Hematopoietic multipotent progenitor cell treated with erythropoietin and hydrocortisone succinate and interleukin-3 and kit ligand, for 8 days (in vitro differentiated cells): ENCODE measurements around the gene ATP5F1D.

Experiments used
- DNase-seq: peaks from one replicate; pipeline ENCODE4 v3.0.0-alpha.2; 2015

The ATP5F1D gene

GRCh38 chr19:1283917-1284292 is 42.4 kb downstream of the ATP5F1D start:
- no peak for DNase-seq

DNA sequence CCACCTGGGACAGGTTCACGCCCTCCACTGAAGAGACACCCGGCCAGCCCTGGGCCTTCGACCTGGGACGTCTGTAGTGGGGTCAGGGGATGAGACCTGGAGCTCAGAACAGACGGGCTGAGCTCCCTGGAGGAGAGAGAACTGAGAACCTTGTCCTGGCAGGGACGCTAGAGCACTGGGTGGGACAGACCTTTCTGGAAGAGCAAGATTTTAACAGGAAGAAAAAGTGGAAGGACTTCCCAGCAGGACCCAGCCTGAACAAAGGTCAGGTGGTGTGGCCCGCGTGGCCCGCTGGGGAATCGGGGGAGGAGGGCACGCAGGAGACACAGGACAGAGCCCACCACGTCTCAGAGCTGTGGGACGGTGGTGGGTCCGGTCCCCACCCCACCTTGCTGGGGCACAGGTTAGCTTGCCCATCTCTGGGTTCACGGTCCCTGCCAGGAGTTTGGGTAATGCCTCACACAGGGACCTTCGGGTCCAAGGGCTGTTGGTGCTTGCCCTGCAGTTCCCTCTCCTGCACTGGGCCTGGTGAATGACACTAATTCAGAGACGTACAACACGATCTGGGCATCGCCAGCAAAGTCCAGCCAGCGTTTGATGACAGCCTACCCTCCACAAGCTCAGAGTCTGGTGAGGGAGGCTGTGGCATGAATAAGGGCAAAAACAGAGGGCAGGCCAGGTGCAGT is 42.9 kb downstream of the ATP5F1D start:
- DNase-seq = no peak

DNA sequence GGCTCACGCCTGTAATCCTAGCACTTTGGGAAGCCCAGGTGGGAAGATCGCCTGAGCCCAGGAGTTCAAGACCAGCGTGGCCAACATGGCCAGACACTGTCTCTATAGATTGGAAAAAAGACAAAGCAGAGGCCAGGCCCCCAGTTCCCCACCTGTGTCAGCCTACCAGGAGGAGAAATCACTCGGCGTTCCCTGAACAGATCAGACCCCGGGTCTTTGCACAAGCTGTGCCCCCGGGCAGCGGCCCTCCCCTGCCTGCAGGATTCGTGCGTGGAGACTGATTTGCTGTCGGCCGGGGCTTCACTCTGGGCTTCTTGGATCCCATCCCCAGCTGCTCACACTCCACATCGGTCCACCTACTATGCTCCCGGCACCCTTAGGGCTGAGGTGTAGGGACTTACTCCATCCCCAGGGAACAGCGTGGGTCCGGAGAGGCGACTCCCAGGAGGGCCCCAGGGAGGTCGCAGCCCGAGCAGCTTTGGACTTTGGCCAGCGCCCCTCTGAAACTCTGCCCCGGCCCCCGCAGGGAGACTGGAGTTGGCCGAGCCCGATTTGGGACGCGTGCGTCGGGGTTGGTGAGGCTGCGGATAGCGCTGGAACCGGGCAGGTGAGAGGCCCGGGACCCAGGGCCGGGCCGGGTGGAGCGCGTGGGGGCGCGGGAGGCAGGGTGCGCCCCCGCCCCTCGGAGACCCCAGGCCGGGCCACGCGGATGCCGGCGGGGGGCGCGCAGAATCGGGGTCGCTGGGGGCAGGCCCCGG is 43.6 kb downstream of the ATP5F1D start:
- DNase-seq = no peak

DNA sequence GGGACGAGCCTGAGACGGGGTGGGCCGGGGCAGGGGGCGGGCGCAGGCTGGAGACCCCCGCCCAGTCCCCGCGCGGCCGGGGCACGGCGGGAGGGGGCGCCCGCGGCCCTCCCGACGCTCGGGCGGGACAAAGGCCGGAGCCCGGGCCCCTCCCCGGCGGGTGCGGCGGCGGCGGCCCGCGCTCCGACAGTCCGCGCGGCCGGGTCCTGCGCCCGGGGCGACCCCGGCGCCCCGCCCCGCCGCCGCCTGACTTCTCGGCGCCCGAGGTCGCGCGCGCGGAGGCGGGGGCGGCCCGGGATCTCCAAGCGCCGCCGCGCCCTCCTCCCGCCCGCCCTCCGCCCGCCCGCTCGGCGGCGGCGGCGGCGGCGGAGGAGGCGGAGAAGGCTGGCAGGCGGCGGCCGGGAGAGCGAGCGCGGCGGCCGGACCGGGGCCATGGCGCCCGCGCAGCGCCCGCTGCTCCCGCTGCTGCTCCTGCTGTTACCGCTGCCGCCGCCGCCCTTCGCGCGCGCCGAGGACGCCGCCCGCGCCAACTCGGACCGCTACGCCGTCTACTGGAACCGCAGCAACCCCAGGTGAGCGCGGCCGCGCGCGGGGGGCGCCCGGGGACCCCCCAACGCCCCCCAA is 44.3 kb downstream of the ATP5F1D start, which contains the start of gene EFNA2:
Gene EFNA2 (plus strand): TSS at position 137 of the 624 bp plus-strand sequence. CDS start 296 bp downstream, at position 433.
- DNase-seq = no peak

DNA sequence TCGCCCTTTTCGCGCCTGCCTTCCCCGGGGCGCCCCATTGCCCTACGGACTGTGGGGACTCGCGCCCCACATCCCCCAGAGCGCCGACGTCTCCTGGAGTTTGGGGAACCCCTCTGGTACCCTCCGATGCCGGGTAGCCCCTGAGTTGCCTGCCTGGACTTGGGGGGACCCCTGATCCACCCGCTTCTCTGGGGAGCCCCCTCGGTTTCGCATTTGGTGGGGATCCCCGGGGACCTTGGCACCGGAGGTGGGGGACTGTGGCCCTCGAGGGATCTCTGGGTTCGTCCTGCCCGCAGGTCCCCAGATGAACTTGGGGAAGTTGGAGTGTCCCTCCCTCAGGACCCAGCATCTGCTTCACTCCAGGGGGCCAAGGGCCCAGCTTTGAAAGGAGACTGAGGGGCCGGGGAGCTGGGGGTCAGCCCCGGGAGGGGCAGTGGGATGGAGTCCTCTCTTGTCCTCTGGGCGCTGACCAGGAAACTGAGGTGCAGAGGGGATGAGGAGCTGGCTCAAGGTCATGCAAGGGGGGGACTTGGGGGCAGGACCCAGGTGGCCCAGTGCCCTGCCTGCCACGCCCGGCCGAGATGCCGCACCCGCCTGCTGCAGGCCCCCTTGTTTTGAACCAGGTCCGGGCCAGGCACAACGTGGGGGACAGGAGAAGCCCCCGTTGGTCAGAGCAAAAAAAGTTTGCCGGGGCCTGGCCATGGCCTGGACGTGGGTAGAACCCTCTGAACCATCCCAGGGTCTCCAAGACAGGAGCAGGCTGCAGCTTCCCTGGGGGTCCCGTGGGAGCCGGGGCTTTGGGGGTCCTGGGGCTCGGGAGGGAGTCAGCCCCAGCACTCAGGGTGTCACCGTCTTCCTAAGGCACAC is 45.2 kb downstream of the ATP5F1D start:
- DNase-seq = no peak

DNA sequence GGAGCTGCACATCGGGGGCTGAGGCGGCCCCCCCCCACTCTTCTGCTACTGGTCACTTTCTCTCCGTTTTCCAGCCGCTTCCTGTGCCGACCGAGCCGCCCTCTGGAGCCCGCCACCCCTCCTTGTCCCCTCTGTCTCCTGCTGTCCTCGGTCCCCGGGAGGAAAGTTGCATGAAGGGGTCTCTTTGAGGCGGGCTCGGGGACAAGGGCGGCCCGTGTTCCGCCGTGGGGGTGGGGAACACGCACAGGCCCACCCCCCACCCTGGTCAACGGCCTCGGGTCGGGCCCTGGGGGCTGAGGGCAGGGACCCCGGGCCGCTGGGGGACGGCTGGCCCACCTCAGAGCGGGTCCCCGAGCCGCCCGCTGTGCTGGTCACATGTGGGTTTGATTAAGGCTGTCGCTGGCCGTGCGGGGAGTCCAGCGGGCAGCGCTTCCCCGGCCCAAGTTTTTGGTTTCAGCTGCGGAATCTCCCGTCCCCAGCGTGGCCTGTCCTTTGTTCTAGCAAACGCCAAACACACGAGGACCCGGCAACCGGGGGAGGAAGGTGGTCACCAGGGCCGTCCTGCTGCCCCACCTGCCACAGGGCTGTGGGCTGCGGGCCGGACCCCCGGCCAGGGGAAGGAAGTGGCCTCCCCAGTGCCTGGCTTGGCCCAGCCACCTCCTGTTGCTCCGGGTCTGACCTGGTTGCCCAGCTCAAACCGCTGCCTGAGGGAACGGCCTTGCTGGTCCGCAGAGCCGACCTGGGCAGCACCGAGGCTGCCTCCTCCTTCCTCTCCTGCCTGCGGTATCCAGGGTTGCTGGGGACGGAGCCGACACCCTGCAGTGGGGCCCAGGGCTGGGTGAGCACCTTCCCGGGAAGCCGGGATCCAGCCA is 46.0 kb downstream of the ATP5F1D start:
- DNase-seq = no peak

GRCh38 chr19:1288226-1288612 is 46.7 kb downstream of the ATP5F1D start:
- no peak for DNase-seq

- DNase-seq = no peak
These were observed 47.5 kb downstream of the ATP5F1D start for GRCh38 chr19:1288833-1289685.

- DNase-seq = no peak
These were observed 48.1 kb downstream of the ATP5F1D start for GRCh38 chr19:1289686-1290025.

GRCh38 chr19:1290196-1290702 is 48.7 kb downstream of the ATP5F1D start:
- DNase-seq = no peak

DNA sequence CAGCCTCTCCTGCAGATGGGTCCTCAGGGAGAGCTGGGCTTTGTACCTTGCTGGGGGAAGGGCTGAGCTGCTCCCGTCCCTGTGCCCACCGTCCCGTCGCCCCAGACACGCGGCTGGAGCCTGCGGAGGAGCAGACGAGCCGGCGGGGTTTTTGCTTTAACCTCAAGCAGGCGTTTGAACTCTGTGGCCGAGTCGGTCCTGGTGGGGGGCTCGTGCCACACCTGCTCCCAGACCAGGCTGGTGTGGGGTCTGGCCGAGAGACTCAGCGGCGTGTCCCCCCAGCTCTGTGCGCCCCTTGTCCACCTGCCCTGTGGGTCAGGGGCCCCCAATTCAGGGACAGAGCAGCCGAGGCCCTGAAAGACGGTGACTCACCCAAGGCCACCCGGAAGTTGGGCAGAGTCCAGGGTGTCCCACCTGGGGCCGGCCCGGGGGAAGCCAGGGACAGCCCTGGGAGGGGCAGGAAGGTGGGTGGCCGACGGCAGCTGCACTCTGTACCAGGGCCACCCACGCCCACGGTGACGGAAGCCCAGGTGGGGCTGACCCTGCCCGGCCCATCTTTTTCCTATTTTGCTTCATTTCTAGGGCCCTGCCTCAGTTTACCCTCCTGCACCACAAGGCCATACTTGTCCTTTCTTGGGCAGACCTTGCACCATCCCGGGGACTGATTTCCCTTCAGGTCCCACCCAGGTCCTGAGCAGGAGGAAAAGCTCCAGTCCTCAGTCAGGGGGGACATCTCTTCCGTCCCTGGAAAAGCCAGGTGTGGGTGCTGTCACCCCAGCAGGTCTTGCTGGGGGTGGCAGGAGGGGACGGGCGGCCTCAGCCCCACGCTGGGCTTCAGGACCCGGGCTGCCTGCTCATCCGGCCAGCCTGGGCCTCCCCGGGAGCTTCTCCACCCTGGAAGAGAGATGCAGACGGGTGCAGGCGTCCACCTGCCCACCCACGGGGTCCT is 49.4 kb downstream of the ATP5F1D start:
- no peak for DNase-seq

DNA sequence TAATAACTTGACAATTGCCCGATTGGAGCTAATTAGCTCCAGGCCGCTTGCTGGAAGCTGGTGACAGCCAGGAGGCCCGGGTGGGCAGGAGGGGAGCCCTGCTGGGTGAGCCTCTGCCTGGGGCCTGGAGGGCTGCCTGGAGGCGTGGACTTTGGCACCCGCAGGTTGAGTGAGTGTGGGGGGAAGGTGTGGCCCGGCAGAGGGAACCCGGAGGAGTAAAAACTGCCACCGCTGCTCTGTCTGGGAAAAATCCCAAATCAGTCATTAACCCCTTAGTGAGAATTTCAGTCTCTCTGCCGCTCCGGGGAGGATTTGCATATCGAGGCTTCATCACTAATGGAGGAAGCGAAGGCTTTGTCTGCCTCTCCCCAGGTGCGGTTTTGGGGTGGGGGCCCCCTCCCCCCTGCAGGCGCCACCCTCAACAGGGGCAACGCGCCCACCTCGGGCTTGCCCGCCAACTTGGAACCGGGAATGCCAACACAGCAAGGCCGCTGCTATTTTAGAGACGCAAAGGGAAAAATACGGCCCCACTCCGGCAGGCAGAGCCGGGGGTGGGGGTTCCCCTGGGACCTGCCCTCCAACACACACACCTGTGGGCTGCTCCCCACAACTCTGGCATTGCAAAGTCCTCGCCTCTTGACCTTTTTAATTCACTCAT is 50.3 kb downstream of the ATP5F1D start:
- no peak for DNase-seq

GRCh38 chr19:1292419-1293151 is 51.0 kb downstream of the ATP5F1D start:
- no peak for DNase-seq

DNA sequence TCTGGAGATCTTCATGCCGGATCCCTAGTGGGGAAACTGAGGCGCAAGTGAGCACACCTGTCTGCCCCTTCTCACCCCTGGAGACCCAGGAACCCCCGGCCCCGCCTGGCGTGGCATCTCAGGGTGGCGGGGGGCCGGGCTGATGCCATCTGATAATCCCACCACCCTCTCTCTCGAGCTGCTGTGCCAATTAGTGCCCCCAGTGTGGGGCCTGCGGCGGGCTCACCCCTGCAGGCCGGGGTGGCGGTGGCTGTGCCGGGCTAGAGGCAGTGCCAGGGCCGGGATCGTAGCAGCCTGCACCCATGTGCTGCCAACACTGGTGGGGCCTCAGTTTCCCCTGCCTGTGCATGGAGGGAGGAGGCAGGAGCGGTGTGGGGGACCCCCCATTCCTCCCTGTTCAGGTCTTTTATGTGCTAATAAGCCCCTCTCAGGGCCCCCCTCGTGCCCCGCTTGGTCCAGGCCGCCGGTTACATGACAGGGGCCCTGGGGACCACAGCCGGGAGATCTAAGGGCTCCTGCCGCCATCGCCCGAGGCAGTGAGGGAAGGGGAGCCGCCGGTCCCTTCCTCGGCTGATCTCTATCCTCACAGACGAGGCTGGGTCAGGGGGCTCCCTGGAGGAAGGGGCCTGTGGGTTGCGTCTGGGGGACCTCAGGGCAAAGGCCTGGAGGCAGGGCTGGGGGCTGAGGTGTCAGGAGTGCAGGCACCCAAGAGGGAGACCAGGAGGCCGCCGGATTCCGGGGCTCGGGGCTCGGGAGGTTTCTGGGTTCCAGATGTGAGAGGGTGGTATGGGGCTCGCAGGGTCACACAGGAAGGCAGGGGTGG is 52.4 kb downstream of the ATP5F1D start:
- DNase-seq = no peak
